GM19467 (cell line): ENCODE data around the gene CELSR3.

Source experiments
- ATAC-seq: cut with Tn5 transposase; IDR thresholded peaks from one replicate; pipeline ENCODE4 v1.9.1; 2021; ENCODE audit warnings: mild to moderate bottlenecking, moderate library complexity; ENCODE audit not compliant: unreplicated experiment

Gene CELSR3

DNA sequence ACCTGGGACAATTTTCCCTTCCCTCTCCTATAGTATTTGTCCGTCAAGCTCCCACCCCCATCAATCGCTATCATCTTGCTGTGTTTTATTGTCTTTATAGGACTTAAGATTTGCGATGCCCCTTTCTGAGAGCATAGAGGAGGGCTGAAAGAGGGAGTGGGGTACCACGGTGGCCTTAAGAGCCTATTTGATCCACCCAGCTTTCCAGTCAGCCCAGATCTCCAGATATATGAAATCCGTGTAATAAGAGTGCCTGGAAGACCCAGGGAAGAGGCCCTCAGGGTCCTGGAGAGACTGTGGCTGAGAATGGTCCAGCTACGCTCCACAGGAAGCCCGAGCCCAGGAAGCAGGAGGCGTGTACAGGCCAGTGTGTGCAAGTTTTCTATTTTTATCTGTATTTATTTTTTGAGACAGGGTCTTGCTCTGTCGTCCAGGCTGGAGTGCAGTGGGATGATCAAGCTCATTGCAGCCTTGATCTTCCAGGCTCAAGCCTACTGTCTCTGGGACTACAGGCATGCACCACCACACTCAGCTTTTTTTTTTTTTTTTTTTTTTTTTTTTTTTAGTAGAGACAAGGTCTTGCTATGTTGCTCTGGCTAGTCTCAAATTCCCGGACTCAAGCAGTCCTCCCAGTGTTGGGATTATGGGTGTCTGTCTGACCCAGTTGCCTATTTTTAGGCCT is 24.0 kb upstream of the CELSR3 start:
- ATAC-seq = no peak

DNA sequence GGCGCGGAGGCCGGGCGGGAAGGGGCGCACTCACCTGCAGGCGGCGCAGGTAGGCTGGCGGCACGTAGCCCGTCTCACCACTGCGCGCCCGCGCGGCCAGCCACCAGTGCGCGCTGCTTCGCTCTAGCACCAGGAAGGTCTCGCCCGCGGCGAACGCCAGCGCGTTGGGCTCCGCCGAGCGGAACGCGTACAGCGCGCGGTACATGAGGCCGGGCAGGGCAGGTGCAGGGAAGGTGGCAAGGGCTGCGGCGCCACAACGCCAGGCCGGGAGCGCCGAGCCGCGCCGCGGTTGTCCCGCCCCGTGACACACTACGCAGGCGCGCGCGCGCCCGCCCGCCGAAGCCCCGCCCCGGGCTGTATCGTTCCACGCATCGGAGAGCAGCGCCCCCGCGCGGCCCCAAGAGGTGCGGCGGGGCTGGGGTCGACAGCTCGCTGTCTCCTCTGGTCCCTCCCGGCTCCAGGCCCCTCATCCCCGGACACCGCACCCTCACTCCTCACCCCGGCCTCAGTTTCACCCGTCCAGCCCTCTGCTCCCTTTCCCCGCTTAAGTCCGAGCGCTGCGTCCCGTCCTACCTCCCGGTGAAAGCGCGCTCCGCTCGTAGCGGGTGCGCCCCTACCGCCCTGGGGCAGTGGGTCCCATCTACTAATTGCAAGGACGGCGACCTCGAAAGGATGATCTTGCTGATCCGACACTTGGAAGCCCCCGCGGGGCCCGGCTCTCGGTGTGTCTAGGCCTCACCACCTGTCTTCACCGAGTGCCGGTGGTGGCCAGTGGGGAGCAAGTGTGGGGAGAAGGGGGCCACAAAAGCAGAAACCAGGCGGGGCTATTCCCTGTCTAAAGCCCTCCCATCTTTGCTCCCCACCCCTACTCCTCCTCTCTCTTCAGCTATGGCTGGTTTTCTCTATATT is 23.2 kb upstream of the CELSR3 start, which contains the start of gene NCKIPSD:
Gene NCKIPSD (minus strand): TSS at position 313 of the 909 bp plus-strand sequence. CDS start 108 bp downstream, at position 205.
- peak; percentile 65 for ATAC-seq

DNA sequence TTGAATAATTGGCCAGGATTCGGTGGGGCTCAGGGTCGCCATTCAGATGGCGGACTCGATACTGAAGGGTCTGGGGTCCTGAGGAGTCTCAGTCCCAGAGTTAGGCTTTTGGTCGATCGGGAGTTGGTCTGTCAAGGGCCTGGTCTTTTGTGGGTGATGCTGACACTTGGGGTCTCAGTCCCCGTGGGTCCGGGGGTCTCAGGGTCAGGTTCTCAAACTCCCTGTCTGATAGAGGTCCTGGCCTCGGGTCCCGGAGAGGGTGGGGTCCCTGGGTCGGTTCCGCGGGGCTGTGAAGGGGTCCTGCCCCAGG is 22.6 kb upstream of the CELSR3 start:
- no peak for ATAC-seq

DNA sequence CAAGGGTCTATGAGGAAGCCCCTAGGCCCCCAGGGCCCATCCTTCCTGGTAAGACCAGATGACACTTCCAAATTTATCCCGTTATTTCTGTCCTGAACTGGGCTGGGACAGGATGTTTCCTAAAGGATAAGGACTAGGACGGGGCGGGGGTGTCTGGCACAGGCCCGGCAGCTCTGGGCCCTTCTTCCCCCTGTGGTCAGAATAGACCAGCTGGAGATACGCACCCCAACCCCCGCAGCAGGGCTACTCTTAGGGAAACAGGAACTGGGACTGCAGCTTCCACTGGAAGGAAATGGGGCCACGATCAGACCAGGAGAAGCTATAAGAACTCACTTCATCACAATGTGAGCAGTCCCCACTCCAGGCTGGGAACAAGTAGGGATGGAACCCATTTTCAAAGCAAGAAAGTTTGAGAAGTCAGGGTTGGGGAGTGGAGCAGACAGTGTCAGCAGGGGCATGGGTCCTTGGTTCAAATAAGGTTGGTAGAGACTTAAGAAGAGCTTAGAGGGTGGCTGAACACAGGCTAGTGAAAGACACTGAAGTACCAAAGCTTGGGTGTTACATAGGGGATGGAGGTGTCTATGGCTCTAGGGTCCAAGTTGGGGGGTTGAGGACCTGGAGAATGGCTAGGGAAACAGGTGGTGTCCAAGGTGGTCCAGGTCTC is 21.9 kb upstream of the CELSR3 start:
- ATAC-seq = no peak

DNA sequence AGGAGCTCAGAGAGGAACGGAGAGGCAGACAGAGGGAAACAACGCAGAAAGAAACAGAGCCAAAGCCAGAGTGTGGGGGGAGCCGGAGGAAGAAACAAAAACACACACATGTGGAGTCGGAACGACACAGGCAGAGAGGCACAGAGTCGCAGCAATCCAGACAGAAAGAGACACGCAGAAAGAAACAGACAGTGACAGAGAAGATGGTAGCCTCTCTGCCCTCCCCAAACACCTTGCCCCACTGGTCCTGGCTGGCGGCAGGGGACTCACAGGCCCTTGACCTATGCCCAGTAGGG is 21.3 kb upstream of the CELSR3 start:
- ATAC-seq = no peak

DNA sequence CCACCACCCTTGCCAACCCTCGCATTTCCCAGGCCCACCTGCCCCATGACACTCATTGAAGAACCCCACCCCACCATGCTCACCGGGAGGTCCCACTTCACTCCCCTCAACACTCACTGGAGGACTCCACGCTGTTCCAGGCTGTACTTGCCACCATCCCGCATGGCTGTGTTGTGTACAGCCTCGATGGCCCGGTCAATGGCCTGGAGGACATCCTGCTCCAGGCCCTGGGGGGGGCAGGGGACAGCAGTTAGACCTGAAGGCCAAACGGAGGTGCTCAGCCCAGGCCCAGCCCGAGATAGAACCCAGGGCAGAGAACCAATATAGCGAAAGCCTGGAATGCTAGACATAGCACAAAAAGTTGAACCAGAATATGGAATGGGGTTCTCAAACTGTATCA is 20.1 kb upstream of the CELSR3 start:
- no peak for ATAC-seq

DNA sequence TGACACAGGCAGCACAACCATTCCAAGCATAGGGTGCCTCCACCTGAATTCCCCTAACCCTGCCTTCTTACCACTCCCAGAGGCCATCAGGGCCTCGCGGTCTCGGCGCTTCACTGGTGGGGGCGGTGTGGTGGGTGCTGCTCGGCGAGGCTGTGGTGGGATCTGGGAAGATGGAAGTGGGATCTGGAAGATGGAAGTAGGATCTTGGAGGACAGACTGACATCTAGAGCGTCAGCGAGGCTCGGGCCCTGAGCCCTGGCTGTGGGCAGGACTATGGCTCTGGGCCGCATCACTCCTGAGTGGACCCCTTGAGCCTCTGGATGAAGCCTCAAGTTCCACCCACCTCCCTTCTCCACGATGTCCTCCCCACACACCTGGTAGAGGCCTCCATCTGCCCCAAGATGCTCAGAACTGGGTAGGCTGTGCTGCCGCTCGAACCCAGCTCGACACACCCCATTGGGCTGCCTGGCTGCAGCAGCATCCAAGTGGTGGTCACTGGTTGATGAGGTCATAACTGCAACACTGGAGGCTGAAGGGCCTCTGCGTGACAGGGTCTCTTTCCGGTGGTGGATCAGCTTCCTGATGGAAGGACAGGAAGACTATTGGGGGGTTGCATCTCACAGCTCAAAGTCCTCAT is 19.4 kb upstream of the CELSR3 start:
- no peak for ATAC-seq

DNA sequence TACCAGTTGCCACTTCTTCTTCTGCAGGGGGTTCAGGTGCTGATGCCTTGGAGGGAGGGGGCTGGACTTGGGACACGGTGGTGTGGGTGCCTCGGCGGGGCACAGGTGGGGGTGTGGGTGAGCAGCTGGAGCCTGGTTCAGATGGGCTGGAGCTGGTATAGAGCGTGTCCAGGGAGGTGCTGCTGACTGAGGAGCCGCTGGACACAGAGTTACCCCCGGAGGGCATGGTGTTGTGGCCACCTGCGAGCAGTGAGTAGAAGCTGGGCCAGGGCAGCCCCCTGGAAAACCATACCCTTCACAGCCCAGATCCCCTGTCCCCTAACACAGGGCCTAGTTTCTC is 18.8 kb upstream of the CELSR3 start:
- no peak for ATAC-seq

DNA sequence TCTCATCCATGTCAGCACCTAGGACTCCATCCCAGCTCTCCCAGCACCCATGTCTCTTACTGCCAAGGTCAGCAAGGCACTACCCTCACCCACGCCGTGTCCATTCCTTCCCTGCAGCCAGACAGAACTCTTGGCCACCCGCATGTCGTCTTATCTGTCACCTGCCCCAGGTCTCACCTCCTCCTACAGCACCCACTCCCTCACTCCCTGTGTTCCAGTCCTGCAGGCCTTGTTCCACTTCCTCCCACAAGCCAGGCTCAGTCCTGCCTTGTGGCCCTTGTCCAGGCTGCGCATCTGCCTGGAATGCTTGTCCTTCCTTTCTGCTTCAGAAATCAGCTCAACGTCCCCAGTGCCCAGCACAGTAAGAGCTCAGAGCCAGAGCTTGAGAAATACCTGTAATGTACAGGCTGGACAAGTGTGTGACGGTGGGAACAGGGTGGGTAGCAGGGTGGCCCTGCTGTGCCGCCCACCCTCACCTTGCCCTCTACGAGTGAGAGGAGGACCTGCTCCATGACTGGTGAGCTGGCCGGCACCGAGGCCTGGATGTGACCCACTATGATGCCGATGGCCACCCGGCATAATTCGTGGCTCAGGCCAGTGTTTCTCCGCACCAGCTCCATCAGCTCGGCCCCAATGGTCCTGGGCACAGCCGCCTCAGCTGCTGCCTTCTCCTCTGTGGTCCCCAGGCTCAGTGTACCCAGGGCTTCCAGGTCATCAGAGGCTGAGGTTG is 18.3 kb upstream of the CELSR3 start:
- ATAC-seq = no peak

DNA sequence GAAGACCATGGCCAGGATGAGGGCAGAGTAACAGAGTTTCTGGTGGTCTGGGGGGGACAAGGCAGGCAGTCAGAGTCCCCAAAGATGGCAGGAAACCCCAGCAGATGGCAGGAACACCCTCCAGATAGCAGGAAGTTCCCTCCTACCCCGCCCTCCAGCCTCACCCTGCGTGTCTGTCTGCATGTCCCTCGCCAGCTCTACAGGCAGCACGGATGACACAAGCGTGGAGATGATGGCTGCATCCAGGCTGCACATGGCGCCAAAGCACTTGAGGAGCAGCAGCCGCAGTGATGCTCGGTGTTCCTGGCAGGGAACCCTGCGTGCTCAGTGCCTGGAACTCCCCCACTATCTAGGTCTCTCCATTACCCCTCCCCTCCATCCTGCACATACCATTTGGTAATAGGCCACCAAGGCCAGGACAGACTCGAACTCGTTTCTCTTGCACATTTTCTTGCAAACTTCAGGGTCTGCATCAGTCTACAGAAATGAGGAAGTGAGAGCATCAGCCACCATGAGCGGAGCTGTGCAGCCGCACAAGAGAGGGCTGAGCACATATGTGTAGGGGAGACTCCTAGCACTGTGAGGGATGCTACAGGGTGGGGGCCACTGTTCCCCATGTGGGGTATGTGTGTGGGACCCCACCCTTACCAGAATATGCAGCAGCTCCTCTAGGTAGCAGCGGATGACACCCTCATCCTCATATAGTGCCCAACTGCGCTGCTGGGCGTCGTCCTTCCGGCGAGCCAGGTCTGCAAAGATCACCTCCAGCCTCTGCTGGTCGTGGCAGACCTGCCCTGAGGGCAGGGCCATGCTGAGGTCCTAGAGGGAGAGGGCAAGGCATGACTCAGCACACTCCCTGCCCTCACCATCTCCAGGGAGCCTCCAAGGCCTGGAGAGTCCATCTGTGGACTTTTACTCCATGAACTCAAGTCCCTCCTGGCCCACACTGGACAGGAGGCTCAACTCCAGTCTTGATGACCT is 17.0 kb upstream of the CELSR3 start:
- no peak for ATAC-seq

DNA sequence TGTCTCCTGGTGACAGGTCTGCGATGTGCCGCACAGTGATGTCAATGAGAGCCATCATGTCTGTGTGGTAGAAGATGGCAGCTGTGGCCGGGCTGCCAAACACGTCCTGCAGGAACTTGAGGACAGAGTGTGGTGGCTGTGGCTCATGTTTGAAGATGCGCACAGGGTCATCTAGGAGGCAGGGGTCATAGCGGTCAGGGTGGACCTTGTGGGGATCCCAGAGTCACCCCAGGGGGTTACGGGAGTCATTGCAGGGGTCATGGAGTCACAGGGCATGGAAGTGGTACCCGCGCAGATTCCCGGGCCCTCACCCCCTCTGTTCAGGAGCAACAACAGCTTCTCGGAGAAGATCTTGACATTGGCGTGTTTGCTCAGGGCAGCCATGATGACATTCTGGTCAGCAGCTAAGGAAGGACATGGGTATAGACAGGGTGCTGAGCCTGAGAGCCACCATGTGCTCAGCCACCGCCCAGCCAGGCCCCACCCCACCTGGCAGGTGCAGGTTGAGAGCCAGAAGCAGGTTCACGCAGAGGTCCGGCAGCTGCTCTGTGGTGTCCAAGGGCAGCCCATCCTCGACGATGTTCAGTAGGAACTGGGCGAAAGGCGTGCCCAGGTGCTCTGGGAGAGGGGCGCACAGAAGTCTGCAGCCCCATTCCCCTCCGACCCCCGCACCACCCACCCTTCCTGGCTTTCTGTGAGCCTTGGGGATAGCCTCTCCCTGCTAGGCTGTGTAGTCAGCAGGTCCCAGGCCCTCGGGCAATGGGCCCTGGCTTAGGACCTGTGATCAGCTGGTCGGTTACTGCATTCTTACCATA is 16.1 kb upstream of the CELSR3 start:
- ATAC-seq = no peak

DNA sequence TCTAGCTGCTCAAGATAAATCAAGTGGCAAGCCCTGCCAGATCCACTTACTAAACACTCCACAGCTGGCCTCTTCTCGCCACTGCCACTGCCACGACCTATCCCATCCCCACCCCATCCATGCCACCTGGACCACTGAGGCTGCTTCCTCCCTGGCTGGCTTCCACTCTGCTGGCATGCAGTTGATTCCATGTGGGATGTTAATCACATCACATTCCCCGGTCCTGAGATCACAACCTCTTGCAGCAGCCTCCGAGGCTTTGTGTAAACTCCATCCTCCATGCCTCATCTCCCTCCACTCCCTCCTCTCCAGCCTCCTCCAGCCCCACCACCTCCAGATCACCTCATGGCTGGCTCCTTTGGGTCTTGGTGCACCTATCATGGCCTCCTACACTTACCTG is 15.4 kb upstream of the CELSR3 start:
- no peak for ATAC-seq

DNA sequence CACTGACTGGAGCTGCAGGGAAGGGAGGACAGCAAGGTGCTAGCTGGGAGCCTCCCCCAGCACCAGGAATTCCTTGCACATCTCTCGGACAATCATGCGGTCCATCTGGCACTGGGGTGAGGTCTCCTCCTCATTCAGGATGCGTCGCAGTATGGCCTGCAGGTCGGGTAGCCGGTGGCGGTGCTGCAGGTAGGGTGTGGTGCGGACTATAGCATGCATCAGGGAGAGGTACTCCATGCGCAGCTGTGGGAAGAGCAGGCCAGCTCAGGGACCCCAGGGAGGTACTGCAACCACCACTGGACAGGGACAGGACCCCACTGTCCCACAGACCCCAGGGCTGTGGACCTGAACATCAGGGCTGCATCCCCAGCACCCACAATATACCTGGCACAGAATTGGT is 11.8 kb upstream of the CELSR3 start:
- ATAC-seq = no peak

DNA sequence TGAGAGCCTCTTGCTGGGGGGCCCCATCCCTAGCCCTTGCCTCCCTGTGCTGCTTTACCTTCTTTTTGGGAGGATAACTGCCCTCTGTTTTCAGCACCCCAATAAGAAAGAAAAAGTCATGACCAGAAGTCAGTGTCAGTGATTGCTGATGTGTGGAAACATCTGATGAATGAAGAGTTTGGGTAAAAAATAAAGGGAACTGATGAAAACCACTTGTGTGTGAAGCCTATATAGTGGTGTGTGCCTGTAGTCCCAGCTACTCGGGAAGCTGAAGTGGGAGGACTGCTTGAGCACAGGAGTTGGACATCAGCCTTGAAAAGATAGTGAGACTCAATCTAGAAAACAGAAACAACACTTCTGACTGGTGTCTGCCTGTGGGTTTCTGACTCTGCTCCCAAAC is 9.8 kb upstream of the CELSR3 start:
- no peak for ATAC-seq

DNA sequence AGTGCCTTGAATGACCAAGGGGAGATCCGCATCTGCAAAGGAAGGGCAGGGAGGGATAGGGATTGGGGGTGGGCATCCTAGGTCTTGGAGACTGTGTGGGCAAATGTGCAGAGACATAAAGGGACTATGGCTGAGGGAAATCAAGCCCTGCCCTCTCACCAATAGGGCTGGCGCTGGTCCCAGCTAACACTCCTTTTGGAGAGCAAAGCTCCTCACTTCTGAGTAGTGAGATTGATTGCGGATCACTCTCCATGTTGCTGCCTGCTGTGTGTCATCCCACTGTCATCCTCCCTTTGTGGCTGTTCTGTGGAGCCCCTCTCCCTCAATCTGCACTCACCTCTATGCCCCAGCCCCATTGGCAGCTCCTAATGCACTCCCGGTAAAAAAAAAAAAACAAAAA is 2.2 kb upstream of the CELSR3 start:
- ATAC-seq = no peak

DNA sequence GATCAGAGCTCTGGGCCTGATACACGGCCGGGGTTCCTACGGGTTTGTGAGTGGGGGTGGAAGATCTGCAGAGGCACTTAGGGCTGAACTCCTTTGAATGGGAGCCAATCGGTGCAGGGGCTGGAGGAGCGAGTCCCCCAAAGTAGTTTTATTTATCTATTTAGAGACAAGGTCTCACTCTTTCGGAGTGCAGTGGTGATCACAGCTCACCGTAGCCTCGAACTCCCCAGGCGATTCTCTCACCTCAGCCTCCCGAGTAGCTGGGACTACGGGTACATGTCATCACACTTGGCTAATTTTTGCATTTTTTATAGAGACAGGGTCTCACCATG is 1.6 kb upstream of the CELSR3 start:
- ATAC-seq = no peak

DNA sequence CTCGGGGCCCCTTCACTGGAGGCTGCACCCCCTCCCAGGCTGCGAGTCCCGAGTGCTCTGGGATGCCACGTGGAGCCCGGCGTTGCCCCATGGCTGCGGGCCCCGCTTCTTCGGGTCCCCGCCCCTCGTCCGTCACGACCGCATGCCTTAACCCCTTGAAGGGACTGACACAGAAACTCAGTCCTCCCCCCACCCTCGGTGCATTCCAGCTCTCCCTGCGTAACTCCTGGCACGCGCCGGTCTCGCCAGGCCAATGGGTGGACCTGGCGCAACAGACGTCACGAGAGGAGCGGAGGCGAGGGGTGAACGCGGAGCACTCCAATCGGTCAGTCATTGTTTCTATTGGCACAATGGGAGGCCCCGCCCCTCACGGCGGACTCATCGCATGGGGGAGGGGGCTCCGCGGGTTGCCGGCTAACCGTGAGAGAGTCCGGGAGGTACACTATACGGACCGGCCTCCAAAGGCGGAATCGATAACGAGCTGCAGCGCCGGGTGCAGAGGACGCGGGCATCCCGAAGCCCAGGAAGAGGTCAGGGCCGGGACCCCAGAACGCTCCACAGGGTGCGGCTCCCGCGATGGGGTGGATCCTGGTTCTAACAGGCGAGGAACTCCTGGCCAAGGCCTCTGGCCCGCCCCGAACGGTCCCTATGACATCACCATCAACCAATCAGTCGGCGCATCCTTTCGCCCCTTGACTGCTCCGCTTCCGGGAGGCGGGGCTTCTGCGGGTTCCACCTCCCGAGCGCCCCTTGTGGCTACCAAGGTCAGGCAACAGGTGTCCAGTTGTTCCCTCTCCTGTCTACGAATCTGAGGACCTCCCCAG is 1.0 kb upstream of the CELSR3 start:
- peak; percentile 83 for ATAC-seq

DNA sequence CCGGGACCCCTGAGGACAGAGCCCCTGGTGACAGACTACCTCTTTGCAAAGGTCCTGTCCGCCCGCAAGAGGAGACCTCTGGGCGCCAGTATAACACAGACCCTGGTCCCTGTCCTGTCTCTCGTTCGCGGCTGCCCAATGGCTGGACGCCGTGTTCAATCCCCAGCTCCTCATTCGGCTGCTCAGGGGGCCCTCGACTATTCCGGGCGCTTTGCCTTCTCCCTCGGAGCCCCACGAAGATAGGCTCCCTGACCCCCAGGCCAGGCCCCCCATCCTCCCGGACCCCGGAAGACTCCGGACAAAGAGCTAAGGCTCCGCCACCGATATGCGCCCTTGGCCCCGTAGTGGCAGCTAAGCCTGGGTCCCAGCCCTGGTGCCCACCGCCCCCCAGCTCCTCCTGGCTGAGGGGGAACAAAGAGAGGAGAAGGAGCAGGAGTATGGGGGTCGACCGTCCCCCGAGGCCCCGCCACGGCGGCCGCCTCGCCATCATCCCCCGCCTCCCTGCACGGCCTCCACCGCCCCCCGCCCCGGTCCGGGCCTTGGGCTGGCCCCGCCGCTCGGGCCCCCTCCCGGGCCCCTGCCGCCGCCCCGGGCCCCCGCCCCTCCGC is 437 bp downstream of the CELSR3 start:
- no peak for ATAC-seq
